ENCODE measurements around the gene CCDC17. TPM values are rescaled to one million over a fixed set of nuclear protein-coding genes. Genes with fewer than 3 reads are reported as not detected.

Gene CCDC17
- total RNA-seq, 1 experiment from 2014 or later: 1.9 TPM

DNA sequence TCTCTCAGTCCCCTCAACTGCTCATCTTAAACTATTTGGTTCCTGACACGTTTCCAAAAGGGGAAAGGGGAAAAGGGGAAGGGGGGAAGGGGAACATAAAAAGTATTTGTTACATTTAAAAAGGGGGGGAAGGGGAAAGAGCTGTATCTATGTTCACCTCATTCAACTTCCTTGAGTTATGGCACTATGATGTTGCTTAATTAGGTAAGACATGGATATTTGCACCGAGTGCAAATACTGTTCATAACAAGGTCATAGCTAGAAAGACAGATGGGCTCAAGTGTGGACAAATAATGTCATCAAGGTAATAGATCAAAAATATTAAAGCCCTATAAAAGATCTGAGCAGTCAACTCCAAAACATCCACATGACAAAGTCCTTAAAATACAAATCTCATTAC lies 36.5 kb upstream of the CCDC17 start:
- TF ChIP-seq, protein P1, sequence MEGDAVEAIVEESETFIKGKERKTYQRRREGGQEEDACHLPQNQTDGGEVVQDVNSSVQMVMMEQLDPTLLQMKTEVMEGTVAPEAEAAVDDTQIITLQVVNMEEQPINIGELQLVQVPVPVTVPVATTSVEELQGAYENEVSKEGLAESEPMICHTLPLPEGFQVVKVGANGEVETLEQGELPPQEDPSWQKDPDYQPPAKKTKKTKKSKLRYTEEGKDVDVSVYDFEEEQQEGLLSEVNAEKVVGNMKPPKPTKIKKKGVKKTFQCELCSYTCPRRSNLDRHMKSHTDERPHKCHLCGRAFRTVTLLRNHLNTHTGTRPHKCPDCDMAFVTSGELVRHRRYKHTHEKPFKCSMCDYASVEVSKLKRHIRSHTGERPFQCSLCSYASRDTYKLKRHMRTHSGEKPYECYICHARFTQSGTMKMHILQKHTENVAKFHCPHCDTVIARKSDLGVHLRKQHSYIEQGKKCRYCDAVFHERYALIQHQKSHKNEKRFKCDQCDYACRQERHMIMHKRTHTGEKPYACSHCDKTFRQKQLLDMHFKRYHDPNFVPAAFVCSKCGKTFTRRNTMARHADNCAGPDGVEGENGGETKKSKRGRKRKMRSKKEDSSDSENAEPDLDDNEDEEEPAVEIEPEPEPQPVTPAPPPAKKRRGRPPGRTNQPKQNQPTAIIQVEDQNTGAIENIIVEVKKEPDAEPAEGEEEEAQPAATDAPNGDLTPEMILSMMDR (IDR thresholded peaks at IDR 0.05; ENCODE audit: insufficient read depth in 1 of 2, low read depth in 1 of 2, low read length in 1 of 2, severe bottlenecking in 1 of 2, unreplicated experiment in 1 of 2): no peak
- ChIA-PET POLR2A (no interaction called here), CTCF (no interaction called here)
- Histone ChIP-seq H3K4me3 (ENCODE audit: low read depth, low read length) (no peak overlapping the region), H3K36me3 (ENCODE audit: control insufficient read depth, insufficient read depth, low read length) (0 out of 2 replicates have a peak, but pooled peaks cover 1% of the 10 kb centered on the region), H3K9me3 (no peaks in the 10 kb centered on the region), H3K4me1 (peaks cover 7% of the 10 kb centered on the region; the same call in 1 of the 2 replicates), H3K27me3 (replicated peaks; ENCODE audit: control insufficient read depth, insufficient read depth, low read length) (no peaks in the 10 kb centered on the region)
- intact Hi-C loops (cut with micrococcal nuclease; ENCODE audit: unreplicated experiment): no loop called here
- Mint-ChIP-seq H3K27ac (ENCODE audit: unreplicated experiment) (no peak overlapping the region), H3K4me1 (ENCODE audit: low read depth, unreplicated experiment) (peaks cover 7% of the 10 kb centered on the region), H3K36me3 (ENCODE audit: insufficient read depth, unreplicated experiment) (peaks cover 45% of the 10 kb centered on the region), H3K4me3 (ENCODE audit: unreplicated experiment) (no peak overlapping the region), H3K27me3 (ENCODE audit: insufficient read depth, unreplicated experiment) (no peaks in the 10 kb centered on the region), H3K9me3 (ENCODE audit: unreplicated experiment) (no peaks in the 10 kb centered on the region)
- no peak for DNase-seq
- no TSS peak for BruUV-seq (replicated peaks)

DNA sequence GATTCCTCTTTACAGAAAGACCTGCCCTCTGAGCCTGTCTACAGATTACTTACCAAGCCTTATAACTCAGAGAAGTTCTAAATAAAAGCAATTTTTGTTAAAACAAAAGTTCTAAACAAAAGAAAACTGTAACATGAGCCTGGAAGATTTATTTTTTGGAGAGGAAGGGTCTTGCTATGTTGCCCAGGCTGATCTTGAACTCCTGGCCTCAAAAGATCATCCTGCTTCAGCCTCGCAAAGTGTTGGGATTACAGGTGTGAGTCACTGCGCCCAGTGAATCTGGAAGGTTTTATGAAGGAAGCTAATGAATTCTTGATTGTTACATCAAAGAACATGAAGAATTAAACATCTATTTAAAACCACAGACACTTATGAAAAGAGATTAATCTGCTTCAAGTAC lies 35.4 kb upstream of the CCDC17 start:
- H3K9me3 Mint-ChIP-seq (ENCODE audit: unreplicated experiment): no peaks in the 10 kb centered on the region
- H3K4me3 Mint-ChIP-seq (ENCODE audit: unreplicated experiment): no peak overlapping the region
- no peak overlapping the region for H3K27ac Mint-ChIP-seq (ENCODE audit: unreplicated experiment)
- intact Hi-C loops (cut with micrococcal nuclease; ENCODE audit: unreplicated experiment): no loop called here
- peaks cover 7% of the 10 kb centered on the region; the same call in 1 of the 2 replicates for H3K4me1 ChIP-seq
- POLR2A ChIA-PET: no interaction called here
- no peak overlapping the region for H3K4me3 ChIP-seq (ENCODE audit: low read depth, low read length)
- H3K27me3 Mint-ChIP-seq (ENCODE audit: insufficient read depth, unreplicated experiment): no peaks in the 10 kb centered on the region
- H3K4me1 Mint-ChIP-seq (ENCODE audit: low read depth, unreplicated experiment): peaks cover 7% of the 10 kb centered on the region
- no TSS peak for BruUV-seq (replicated peaks)
- DNase-seq: no peak
- H3K27me3 ChIP-seq (replicated peaks; ENCODE audit: control insufficient read depth, insufficient read depth, low read length): no peaks in the 10 kb centered on the region
- peaks cover 54% of the 10 kb centered on the region for H3K36me3 Mint-ChIP-seq (ENCODE audit: insufficient read depth, unreplicated experiment)
- CTCF ChIA-PET: no interaction called here
- TF ChIP-seq, protein P1 (IDR thresholded peaks at IDR 0.05; ENCODE audit: insufficient read depth in 1 of 2, low read depth in 1 of 2, low read length in 1 of 2, severe bottlenecking in 1 of 2, unreplicated experiment in 1 of 2): no peak
- no peaks in the 10 kb centered on the region for H3K9me3 ChIP-seq
- H3K36me3 ChIP-seq (ENCODE audit: control insufficient read depth, insufficient read depth, low read length): 0 out of 2 replicates have a peak, but pooled peaks cover 1% of the 10 kb centered on the region

DNA sequence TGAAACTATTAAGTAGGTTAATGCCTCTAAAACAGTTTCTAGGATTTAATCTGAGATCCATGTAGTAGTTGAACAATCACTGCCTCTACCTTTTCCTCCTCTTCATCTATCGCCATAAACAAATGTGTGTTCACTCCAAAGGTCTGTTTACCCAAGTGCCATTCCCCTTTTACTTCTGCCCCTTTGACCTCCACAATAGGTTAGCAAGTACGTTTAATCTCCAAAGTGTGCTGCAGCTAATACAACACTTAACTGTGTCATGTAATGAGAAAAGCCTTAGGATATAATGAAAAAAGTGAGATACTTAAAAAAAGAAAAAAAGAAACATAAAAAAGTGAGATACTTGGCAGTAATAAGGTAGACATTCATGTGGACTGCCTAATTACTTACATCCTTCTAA lies 34.3 kb upstream of the CCDC17 start:
- TF ChIP-seq, protein P1 (IDR thresholded peaks at IDR 0.05; ENCODE audit: insufficient read depth in 1 of 2, low read depth in 1 of 2, low read length in 1 of 2, severe bottlenecking in 1 of 2, unreplicated experiment in 1 of 2): no peak
- Histone ChIP-seq H3K27me3 (replicated peaks; ENCODE audit: control insufficient read depth, insufficient read depth, low read length) (no peaks in the 10 kb centered on the region), H3K9me3 (no peaks in the 10 kb centered on the region), H3K4me1 (peaks cover 7% of the 10 kb centered on the region; the same call in 1 of the 2 replicates), H3K36me3 (ENCODE audit: control insufficient read depth, insufficient read depth, low read length) (0 out of 2 replicates have a peak, but pooled peaks cover 1% of the 10 kb centered on the region), H3K4me3 (ENCODE audit: low read depth, low read length) (no peak overlapping the region)
- Mint-ChIP-seq H3K9me3 (ENCODE audit: unreplicated experiment) (no peaks in the 10 kb centered on the region), H3K27ac (ENCODE audit: unreplicated experiment) (no peak overlapping the region), H3K4me3 (ENCODE audit: unreplicated experiment) (no peak overlapping the region), H3K4me1 (ENCODE audit: low read depth, unreplicated experiment) (peaks cover 7% of the 10 kb centered on the region), H3K27me3 (ENCODE audit: insufficient read depth, unreplicated experiment) (no peaks in the 10 kb centered on the region), H3K36me3 (ENCODE audit: insufficient read depth, unreplicated experiment) (peaks cover 51% of the 10 kb centered on the region)
- peak in 1 of 2 experiments; percentile 20 for DNase-seq
- ChIA-PET POLR2A (no interaction called here), CTCF (no interaction called here)
- no TSS peak for BruUV-seq (replicated peaks)
- intact Hi-C loops (cut with micrococcal nuclease; ENCODE audit: unreplicated experiment): no loop called here
